Measurements from ENCODE around the gene RUSF1.
"Not testable (repeated sequence)": the region's sequence is repeated elsewhere in the genome, so short reads cannot be mapped to it uniquely, and the experiment has no call there.

Gene RUSF1

GRCh38 chr16:31453255-31454204, 54.7 kb downstream of the RUSF1 start:
- DNase-seq (ENCODE audit: low spot score) = no peak
- in situ Hi-C loops (cut with MboI; ENCODE audit: low sequenced_read_pairs, unreplicated experiment) = loop anchor here (10.0 kb wide), 1 partner anchor 411 kb away; no protein-coding TSS in a partner anchor
- TF ChIP-seq CTCF (IDR thresholded peaks at IDR 0.05; ENCODE audit: borderline replicate concordance, control extremely low read depth, extremely low read depth, insufficient read depth, missing control alignments) = no peak

GRCh38 chr16:31452631-31453106, 55.5 kb downstream of the RUSF1 start:
- no peak for TF ChIP-seq CTCF (IDR thresholded peaks at IDR 0.05; ENCODE audit: borderline replicate concordance, control extremely low read depth, extremely low read depth, insufficient read depth, missing control alignments)
- in situ Hi-C loops (cut with MboI; ENCODE audit: low sequenced_read_pairs, unreplicated experiment) = loop anchor here (10.0 kb wide), 1 partner anchor 412 kb away; no protein-coding TSS in a partner anchor
- DNase-seq (ENCODE audit: low spot score) = no peak

GRCh38 chr16:31451681-31452351, 56.4 kb downstream of the RUSF1 start:
- in situ Hi-C loops (cut with MboI; ENCODE audit: low sequenced_read_pairs, unreplicated experiment) = loop anchor here (10.0 kb wide), 1 partner anchor 413 kb away; no protein-coding TSS in a partner anchor
- DNase-seq (ENCODE audit: low spot score) = no peak
- TF ChIP-seq CTCF (IDR thresholded peaks at IDR 0.05; ENCODE audit: borderline replicate concordance, control extremely low read depth, extremely low read depth, insufficient read depth, missing control alignments) = peak; percentile 31

GRCh38 chr16:31451201-31451600, 57.0 kb downstream of the RUSF1 start:
- in situ Hi-C loops (cut with MboI; ENCODE audit: low sequenced_read_pairs, unreplicated experiment) = loop anchor here (10.0 kb wide), 1 partner anchor 414 kb away; no protein-coding TSS in a partner anchor
- no peak for TF ChIP-seq CTCF (IDR thresholded peaks at IDR 0.05; ENCODE audit: borderline replicate concordance, control extremely low read depth, extremely low read depth, insufficient read depth, missing control alignments)
- no peak for DNase-seq (ENCODE audit: low spot score)

GRCh38 chr16:31445931-31446330, 62.3 kb downstream of the RUSF1 start:
- DNase-seq (ENCODE audit: low spot score) = not testable (repeated sequence)
- in situ Hi-C loops (cut with MboI; ENCODE audit: low sequenced_read_pairs, unreplicated experiment) = loop anchor here (25.0 kb wide), 1 partner anchor 459 kb away; the partner anchor contains the start of gene HSD3B7

- in situ Hi-C loops (cut with MboI; ENCODE audit: low sequenced_read_pairs, unreplicated experiment) = loop anchor here (25.0 kb wide), 1 partner anchor 455 kb away; the partner anchor contains the start of gene HSD3B7
- no peak for TF ChIP-seq CTCF (IDR thresholded peaks at IDR 0.05; ENCODE audit: borderline replicate concordance, control extremely low read depth, extremely low read depth, insufficient read depth, missing control alignments)
- no peak for DNase-seq (ENCODE audit: low spot score)
Measured at GRCh38 chr16:31441956-31442355, 66.2 kb downstream of the RUSF1 start.
